ENCODE results near the gene EIF6.

EIF6 gene

DNA sequence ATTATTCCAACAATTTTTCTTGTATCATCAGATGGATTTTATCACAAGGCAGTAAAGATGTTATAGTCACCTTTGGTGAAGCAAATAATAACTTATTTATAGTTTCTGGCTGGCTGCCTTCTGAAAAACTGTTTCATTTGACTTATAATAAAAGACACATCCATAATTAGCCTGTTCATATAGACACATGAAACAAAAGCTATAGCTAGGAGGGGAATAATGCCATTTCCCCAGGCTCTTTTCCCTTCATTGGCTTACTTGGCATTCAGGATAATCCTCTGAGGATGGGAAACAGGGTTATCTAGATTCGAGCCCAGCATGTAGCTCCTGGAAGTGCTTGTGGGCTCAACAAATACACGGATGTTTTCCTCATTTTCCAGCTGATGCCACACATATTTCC is 40.6 kb downstream of the EIF6 start:
- no peaks in the 10 kb centered on the region for H3K4me1 Mint-ChIP-seq
- TF ChIP-seq, protein P1, sequence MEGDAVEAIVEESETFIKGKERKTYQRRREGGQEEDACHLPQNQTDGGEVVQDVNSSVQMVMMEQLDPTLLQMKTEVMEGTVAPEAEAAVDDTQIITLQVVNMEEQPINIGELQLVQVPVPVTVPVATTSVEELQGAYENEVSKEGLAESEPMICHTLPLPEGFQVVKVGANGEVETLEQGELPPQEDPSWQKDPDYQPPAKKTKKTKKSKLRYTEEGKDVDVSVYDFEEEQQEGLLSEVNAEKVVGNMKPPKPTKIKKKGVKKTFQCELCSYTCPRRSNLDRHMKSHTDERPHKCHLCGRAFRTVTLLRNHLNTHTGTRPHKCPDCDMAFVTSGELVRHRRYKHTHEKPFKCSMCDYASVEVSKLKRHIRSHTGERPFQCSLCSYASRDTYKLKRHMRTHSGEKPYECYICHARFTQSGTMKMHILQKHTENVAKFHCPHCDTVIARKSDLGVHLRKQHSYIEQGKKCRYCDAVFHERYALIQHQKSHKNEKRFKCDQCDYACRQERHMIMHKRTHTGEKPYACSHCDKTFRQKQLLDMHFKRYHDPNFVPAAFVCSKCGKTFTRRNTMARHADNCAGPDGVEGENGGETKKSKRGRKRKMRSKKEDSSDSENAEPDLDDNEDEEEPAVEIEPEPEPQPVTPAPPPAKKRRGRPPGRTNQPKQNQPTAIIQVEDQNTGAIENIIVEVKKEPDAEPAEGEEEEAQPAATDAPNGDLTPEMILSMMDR (IDR thresholded peaks at IDR 0.05) = no peak
- no peaks in the 10 kb centered on the region for H3K9me3 Mint-ChIP-seq
- H3K27me3 Mint-ChIP-seq (ENCODE audit: low read depth, poor library complexity) = peaks cover 29% of the 10 kb centered on the region
- H3K27ac Mint-ChIP-seq = no peak overlapping the region
- no peak for DNase-seq
- no peaks in the 10 kb centered on the region for H3K36me3 Mint-ChIP-seq (ENCODE audit: low read depth)
- H3K4me3 Mint-ChIP-seq = no peak overlapping the region

DNA sequence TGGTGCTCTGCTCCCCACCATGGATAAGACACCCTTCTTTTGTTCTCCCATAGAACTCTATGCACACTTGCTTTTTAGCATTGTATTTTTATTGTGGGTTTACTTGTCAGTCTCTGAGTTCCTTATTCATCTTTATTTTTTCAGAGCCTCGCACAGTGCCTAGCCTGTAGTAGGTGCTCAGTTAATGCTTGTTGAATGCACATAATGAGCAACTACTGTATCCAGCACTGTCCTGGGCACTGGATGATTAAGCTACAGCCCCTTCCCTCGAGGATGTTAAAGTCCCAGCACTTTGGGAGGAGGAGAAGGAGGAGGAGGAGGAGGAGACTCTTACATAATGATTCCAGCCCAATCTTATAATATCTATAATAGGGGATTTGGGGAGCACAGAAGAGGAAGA is 41.3 kb downstream of the EIF6 start:
- H3K4me3 Mint-ChIP-seq = no peak overlapping the region
- H3K27ac Mint-ChIP-seq = no peak overlapping the region
- no peaks in the 10 kb centered on the region for H3K36me3 Mint-ChIP-seq (ENCODE audit: low read depth)
- H3K4me1 Mint-ChIP-seq = no peaks in the 10 kb centered on the region
- TF ChIP-seq, protein P1 (IDR thresholded peaks at IDR 0.05) = no peak
- DNase-seq = no peak
- H3K9me3 Mint-ChIP-seq = no peaks in the 10 kb centered on the region
- H3K27me3 Mint-ChIP-seq (ENCODE audit: low read depth, poor library complexity) = peaks cover 36% of the 10 kb centered on the region

DNA sequence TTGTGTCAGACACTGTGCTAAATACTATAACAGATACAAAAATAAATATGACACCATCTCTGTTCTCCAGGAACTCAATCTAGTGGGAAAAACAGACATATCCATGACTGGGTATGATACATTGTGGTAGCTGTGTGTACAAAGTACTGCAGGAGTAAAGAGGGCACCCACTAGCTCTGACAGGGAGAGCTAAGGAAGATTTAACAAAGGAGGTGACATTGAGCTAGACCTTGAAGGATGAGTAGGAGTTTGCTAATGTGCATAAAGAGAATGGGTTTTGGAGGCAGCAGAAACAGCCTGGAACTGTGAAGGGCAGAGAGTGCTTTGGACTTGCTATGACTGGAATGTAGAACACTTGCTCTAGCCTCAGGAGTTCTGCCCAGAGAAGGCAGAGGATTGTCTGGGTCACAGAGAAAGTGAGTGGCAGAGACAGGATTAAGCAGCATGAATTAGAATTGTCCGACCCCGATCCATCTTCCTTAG is 43.7 kb downstream of the EIF6 start:
- no peak for DNase-seq
- H3K27ac Mint-ChIP-seq = no peak overlapping the region
- peaks cover 3% of the 10 kb centered on the region for H3K9me3 Mint-ChIP-seq
- H3K27me3 Mint-ChIP-seq (ENCODE audit: low read depth, poor library complexity) = peaks cover 38% of the 10 kb centered on the region
- H3K4me1 Mint-ChIP-seq = no peaks in the 10 kb centered on the region
- H3K36me3 Mint-ChIP-seq (ENCODE audit: low read depth) = no peaks in the 10 kb centered on the region
- TF ChIP-seq, protein P1 (IDR thresholded peaks at IDR 0.05) = no peak
- H3K4me3 Mint-ChIP-seq = no peak overlapping the region

DNA sequence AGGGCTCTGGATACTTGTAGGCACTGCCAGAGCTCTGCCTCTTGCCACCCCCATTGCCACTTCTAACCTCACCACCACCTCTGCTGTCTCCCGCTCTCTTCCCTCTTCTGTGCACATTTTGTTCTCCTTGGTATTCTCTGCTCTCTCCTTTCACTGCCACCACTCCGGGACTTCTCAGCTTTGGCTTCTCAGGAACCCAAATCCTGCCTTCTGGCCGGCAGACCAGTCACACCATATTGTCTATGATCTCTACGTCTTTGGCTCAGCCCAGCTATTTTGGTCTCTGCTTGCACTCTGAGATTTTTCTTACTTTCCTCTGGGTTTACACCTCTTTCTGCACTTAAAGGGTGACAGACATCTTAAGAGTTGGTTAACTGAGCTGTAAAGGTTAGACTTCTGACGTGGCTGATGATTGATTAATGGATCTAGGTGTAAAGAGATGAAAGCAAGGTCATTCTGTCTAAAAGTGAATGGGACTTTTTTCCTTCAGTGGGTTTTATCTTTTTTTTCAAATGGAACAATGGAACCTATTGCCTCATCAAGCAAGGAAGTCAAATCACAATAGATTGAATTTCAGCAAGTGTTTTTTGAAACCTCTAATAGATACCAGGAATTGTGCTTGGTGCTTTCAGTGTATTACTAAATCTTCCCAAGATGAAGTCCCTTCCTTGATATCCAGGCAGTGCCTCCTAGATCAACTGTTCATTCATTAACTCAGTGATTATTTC is 44.3 kb downstream of the EIF6 start:
- H3K4me3 Mint-ChIP-seq = no peak overlapping the region
- peaks cover 40% of the 10 kb centered on the region for H3K27me3 Mint-ChIP-seq (ENCODE audit: low read depth, poor library complexity)
- H3K4me1 Mint-ChIP-seq = no peaks in the 10 kb centered on the region
- peaks cover 3% of the 10 kb centered on the region for H3K9me3 Mint-ChIP-seq
- H3K36me3 Mint-ChIP-seq (ENCODE audit: low read depth) = no peaks in the 10 kb centered on the region
- no peak overlapping the region for H3K27ac Mint-ChIP-seq
- DNase-seq = no peak
- TF ChIP-seq, protein P1 (IDR thresholded peaks at IDR 0.05) = no peak

DNA sequence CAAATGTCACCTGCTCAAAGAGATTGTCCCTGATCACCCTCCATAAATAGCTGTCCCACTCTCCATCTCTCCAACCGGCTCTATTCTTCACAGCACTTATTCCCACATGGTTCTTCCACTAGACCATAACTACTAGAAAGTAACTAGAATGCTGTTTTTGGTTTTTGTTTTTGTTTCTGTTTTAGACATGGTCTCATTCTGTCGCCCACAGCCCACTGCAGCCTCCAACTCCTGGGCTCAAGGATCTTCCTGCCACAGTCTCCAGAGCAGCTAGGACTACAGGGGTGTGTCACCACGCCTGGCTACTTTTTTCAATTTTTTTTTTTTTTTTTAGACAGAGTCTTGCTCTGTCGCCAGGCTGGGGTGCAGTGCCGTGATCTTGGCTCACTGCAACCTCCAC is 45.8 kb downstream of the EIF6 start:
- Mint-ChIP-seq H3K4me1 (no peaks in the 10 kb centered on the region), H3K9me3 (peaks cover 3% of the 10 kb centered on the region), H3K27ac (no peak overlapping the region), H3K27me3 (ENCODE audit: low read depth, poor library complexity) (peaks cover 48% of the 10 kb centered on the region), H3K4me3 (no peak overlapping the region), H3K36me3 (ENCODE audit: low read depth) (no peaks in the 10 kb centered on the region)
- TF ChIP-seq, protein P1 (IDR thresholded peaks at IDR 0.05) = no peak
- no peak for DNase-seq

DNA sequence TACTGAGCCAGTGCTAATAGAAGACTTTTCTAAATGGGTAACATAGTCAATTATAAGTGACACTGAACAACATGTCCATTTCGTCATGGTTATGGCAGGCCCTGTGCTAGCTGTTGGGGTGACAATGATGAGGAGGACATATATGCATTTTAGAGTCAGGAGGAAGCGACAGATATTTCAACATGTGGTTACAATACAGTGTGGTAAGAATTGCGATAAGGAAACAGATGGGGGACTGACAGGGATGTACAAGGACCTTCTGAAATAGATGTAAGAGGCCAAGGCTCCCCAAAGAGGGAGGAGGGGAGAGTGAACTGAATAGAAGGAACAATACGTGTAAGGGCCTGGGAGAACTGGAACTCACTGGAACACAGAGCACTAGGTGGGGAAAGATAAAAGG is 46.4 kb downstream of the EIF6 start:
- H3K4me3 Mint-ChIP-seq = no peak overlapping the region
- H3K36me3 Mint-ChIP-seq (ENCODE audit: low read depth) = no peaks in the 10 kb centered on the region
- peaks cover 43% of the 10 kb centered on the region for H3K27me3 Mint-ChIP-seq (ENCODE audit: low read depth, poor library complexity)
- no peaks in the 10 kb centered on the region for H3K4me1 Mint-ChIP-seq
- TF ChIP-seq, protein P1 (IDR thresholded peaks at IDR 0.05) = no peak
- peaks cover 3% of the 10 kb centered on the region for H3K9me3 Mint-ChIP-seq
- no peak overlapping the region for H3K27ac Mint-ChIP-seq
- no peak for DNase-seq

Measured in nephron progenitor cell (in vitro differentiated cells).